Activated CD8-positive, alpha-beta memory T cell treated with anti-CD3 and anti-CD28 coated beads, Interleukin-2, amount 50 U/mL, for 24 hours (primary cell): ENCODE results near the gene ATG9B.
"Not testable (repeated sequence)": the region's sequence is repeated elsewhere in the genome, so short reads cannot be mapped to it uniquely, and the experiment has no call there.

Experiments used
- DNase-seq: peaks from one replicate; pipeline ENCODE4 v3.0.0-alpha.2; 2020; ENCODE audit errors: extremely low read depth

ATG9B gene

DNA sequence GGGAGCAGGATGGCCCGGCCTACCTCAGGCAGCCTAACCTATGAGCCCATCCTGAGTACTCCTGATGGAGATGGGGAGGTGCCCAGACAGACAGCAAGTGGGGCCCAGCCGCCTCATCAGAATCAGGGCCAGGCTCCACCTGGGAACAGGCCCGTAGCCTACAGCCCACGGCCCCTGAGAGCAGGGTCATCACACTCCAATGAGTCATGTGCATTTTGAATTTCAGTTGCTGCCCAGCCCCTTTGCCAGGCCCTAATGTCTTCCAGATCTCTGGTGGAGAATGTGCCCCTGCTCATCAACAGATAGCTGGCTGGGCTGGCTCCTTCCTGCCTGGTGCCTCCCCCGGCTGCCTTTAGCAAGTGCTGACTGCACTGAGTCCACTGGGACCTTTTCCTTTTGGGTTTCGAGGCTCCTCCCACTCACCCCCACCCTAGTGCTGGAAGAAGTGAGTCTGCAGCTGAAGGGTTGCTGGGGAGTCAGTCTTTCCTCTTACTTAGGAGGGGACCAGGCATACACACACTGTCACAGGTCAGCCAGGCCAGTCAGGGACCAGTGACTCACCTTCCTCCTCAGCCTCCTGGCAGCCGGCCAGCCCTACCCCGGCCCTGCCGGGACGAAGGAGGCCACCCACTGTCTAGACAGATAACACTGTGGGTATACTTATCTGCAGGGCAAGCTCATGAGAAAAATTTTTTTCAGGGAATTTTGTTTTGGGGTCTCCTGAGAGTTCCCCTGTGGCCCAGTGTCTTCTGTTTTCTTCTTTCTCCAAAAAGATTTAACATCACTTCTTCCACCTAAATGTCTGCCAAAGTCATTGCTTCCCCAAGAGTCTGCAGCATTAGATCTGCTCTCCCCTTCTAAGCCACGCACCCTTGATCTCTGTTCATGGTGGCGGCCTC, 14.9 kb upstream of the ATG9B start:
- DNase-seq = no peak

DNA sequence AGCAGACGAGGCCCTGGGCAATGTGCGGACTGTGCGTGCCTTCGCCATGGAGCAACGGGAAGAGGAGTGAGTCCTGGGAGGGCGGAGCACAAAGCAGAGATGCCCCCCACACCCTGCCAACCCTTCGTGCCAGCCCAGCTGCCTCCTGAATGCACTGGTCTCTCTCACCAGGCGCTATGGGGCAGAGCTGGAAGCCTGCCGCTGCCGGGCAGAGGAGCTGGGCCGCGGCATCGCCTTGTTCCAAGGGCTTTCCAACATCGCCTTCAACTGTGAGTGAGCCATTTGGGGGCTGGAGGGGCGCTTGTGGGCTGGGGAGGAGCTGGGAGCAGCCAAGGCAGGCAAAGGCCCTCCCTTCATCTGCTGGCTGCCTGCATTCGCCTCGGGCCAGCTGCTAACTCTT, 11.6 kb upstream of the ATG9B start:
- DNase-seq = no peak

DNA sequence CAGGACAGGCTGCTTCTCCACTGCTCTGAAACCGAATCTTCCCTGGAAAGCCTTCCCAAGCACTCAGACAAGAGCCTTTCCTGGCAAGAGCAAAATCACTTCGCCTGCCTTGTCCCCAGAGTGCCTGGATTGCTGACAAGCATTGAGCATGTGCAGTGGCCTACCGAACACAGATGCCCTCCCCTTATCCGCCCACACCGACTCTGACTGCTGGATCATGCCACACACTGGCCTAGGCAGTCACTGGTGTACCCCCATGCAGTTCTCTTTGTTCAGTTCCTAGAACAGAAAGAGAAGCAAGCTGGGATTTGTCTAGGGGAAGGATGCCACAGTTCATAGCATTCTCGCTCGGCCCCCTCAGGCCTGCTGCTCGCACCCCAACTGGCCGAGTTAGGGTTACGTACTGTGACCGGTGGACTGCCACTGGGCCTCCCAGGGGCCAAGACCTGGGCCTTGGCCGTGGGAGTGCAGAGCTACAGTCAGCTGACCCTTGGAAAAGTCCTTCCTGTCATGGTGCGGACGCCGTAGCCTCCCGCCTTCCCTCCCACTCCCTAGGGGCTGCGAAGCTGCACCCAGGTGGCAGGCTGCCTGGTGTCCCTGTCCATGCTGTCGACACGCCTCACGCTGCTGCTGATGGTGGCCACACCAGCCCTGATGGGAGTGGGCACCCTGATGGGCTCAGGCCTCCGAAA, 10.9 kb upstream of the ATG9B start:
- no peak for DNase-seq

DNA sequence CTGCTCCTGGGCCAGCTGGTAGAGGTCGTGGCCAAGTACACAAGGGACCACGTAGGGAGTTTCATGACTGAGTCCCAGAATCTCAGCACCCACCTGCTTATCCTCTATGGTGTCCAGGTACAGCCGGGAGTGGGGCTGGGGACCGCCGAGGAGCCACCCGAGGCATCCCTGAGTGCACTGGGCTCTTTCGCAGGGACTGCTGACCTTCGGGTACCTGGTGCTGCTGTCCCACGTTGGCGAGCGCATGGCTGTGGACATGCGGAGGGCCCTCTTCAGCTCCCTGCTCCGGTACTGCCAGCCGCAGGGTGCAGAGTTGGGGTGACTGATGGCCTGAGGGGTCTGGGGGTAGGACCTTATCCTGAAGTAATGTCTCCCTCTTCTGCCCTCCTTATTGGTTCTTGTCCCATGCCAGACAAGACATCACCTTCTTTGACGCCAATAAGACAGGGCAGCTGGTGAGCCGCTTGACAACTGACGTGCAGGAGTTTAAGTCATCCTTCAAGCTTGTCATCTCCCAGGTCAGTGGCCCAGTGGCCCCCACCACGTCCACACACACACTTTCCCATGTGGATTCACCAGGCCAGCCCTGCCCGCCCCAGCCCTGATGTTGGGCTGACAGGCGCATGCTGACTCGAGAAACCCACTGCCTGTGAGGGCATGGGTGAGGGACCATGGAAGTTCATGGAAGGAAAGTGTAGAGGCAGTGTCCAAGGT, 10.2 kb upstream of the ATG9B start:
- no peak for DNase-seq

DNA sequence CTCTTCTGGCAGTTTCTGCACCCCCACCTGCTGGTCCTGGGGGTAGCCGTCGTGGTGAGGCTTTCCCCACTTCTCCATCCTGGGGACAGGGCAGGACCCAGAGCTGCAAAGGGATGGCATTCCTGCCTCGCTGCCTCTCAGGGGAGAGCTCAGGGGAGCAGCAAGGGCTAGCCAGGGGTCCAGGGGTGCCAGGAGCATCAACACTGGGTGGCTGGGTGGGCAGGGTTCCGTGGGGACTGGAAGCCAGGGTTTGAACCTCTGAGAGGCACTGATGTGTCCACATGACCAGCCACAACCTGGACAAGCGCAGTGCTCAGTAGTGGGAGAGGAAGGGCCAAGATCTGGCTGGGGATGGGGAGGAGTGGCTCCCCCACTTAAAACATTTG, 9.6 kb upstream of the ATG9B start:
- no peak for DNase-seq

DNA sequence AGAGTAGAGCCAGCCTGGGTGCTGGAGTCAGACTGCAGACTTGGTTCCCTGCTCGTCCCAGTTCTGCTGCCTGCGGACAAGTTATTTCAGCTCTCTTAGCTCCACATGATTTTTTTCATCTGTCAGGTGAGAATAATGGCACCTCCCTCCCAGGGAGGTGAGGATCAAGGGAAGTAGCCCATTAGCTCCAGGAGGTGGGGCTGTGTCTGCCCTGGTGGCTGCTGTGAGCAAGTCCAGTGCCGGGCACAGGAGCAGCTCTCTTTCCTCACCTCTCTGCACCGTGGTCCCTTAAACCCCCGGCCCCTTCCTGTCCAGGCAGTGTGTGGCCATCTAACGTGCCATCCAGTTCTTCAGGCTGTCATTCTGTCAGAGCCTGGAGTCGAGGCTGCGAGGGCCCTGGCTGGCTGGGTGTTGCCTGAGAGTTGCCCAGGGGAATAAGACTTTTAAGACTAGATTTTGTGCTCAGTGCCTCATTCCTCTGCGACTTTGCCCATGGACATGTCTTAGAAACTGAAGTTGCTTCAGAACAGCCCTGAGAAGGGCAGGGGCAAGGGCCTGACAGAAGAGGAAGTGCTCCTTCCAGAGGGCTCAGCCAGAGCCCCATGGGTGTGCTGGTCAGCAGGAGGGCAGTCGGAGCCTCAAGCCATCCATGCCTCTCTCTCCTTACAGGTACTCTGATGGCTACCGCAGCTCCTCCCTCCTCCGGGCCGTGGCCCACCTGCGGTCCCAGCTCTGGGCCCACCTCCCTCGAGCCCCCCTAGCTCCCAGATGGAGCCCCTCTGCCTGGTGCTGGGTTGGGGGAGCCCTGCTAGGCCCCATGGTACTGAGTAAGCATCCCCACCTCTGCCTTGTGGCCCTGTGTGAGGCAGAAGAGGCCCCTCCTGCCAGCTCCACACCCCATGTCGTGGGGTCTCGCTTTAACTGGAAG, 8.9 kb upstream of the ATG9B start:
- DNase-seq = no peak

DNA sequence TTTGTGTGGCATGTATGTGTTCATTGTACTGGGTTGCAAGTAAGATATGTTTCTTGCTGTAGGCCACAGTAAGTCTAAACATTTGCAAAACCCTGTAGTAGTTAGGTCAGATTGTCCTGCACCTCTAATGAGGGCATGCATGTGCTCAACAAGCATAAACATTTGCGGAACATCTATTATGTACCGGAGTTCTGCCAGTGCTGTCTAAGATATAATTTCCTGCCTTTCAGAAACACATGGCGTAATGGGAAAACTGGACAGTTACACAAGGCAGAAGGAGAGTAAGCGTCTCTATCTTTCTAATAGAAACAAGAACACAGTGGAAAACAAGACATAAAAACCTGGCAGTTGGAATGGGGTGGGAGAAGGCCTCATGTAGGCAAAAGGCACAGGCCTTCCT, 6.7 kb upstream of the ATG9B start:
- no peak for DNase-seq

DNA sequence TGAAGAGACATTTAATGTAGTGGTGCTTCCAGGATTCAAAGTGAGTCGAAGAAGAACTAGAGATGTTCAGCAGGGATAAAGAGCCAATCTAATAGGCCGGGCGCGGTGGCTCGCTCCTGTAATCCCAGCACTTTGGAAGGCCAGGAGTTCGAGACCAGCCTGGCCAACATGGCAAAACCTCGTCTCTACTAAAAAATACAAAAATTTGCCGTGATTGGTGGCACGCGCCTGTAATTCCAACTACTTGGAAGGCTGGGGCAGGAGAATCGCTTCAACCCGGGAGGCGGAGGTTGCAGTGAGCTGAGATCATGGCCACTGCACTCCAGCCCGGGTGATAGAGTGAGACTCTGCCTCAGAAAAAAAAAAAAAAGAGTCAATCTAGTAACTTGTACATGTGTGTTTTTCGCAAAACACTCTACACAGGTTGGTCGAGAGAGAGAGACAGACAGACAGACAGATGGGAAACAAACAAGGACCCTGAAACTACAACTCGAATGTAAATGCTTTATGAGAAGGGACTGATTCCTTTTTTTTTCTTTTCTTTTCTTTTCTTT, 4.7 kb upstream of the ATG9B start:
- no peak for DNase-seq

DNA sequence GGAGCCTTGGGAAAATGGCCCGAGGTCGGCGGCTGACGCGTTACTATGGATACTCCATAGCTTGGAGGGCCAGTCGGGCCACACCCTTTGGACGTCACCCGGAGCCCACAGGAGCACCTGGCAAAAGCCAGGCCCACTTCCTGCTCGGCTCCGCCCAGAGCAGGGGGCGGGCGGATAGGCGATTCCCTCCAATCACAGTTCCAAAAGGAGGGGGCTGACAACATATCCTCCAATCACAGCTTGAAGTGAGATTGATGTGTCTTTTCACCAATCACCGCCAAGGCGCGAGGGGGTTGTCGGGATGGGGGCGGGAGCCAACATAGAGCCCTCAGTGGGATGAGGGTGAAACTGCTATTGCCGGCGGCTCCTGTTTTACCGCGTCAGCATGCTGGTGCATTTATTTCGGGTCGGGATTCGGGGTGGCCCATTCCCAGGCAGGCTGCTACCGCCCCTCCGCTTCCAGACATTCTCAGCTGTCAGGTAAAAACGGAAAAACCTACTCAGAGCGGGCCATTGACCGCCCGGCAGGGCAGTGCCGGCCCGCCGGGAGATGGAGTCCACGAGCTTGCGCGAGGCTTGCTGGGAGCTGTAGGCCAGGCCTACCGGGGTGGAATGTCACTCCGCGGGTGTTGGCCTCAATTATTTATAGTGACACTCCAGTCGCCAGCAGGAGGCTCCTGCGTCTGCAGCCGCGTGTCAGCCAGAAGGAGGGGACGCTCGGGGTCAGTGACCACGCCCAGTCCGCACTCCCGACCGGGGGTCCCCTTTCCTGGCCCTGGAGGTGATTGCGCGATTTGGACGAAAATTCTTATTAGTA, 4.0 kb upstream of the ATG9B start, which contains the start of gene ABCB8:
Gene ABCB8, plus strand, starts transcription at position 320 of the 817 bp plus-strand sequence. Its CDS starts 66 bp downstream, at position 386.
- DNase-seq = peak; percentile 99

DNA sequence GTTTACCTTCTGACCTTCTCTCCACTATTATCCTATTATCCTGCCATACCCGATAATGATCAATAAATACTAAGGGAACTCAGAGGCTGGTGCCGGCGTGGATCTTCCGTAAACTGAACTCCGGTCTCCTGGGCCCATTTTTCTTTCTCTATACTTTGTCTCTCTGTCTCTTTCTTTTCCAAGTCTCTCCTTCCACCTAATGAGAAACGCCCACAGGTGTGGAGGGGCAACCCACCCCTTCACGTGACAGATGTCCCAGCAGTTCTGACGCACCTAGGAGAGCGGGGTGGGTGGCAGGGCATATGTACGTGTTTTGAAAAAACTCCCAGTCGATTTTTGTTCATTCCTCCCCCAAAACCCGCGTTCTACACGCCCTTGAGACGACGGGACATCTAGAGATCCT, 3.4 kb upstream of the ATG9B start:
- not testable (repeated sequence) for DNase-seq

DNA sequence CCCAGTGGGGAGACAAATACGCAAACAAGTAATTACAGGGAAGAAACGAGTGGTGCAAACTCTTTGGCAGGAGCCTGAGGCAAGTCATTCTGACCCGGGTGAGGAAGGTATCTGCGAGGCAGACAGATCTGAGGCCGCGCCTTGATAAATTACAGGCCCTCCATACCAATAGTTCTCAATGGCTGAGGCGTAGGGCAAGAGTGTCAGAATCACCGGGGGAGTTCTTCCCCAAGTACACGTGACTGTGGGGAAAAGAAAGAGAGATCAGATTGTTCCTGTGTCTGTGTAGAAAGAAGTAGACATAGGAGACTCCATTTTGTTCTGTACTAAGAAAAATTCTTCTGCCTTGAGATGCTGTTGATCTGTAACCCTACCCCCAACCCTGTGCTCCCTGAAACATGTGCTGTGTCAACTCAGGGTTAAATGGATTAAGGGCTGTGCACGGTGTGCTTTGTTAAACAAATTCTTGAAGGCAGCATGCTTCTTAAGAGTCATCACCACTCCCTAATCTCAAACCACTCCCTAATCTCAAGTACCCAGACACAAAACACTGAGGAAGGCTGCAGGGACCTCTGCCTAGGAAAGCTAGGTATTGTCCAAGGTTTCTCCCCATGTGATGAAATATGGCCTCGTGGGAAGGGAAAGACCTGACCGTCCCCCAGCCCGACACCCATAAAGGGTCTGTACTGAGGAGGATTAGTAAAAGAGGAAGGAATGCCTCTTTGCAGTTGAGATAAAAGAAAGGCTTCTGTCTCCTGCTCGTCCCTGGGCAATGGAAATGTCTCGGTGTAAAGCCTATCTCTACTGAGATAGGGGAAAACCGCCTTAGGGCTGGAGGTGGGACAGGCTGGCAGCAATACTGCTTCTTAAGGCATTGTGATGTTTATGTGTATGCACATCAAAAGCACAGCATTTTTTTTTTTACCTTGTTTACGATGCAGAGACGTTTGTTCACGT, 2.8 kb upstream of the ATG9B start:
- not testable (repeated sequence) for DNase-seq

DNA sequence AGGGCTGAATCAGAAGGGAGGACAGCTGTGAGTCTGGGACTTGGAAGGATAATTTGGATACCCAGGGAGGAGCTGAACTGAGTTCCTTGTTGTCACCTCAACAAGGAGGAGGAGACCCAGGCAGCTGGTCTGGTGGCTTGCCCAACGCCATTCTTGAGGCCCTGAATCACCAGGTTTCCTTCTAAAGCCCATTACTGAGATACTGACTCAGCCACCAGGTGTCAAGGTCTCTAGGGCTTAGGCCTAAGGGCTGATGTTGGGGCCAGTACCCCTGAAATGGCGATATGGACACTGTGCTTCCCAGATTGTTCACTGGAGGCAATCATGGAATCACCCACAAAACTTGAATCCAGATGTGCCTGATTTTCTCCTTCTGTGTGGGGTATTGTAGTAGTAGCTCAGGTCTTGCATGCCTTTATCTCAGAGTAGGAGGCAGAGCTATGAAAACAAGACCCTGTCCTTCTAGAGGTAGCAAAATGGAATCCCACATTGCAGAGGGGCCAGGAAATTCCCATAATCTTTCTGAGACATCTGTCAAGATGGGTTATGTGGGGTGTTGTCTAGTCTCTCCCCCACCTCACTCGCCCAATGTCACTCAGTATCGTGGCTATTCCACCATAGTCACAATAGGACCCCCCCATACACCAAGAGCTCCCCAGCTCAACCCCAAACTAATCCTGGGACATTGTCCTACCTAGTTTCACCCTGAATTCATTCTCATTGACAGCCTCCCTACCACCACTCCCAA, 1.8 kb upstream of the ATG9B start:
- no peak for DNase-seq

DNA sequence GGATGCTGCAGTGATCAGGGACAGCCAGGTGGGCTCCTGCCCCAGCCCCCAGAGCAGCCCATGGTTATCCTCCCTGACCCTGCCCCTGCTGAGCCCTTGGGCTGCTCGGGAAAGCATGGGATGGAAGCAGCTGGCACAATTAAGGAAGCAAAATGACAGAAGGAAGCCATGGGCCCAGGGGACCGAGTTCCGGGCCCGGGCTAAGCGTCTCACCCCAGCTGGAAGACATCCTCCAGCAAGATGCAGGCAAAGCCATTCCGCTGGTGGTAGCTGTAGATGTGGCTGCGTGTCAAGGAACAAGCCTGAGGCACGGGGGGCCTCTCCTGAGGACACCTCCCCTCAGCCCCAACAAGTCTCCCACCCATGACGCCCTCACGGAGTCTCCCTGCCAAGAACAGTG, 1.1 kb downstream of the ATG9B start:
- no peak for DNase-seq

DNA sequence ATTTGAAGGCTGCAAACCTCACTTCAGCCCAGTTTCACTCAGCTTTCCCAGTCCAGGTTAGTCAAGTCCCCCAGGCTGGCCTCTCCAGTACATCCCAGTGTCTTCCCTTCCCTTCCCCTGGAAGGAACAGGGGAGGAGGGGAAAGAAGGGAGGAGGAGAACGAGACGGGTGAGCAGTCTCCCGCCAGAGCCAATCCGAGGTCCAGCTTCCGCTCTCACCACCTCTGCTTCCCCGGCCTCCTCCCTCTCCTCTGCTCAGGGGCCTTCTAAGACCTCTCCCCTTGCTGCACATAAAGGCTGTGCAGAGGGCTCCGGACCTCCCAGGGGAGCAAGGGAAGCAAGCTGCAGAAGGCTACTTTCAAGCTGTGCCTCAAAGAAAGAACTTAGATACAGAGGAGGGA, 4.1 kb downstream of the ATG9B start:
- no peak for DNase-seq

DNA sequence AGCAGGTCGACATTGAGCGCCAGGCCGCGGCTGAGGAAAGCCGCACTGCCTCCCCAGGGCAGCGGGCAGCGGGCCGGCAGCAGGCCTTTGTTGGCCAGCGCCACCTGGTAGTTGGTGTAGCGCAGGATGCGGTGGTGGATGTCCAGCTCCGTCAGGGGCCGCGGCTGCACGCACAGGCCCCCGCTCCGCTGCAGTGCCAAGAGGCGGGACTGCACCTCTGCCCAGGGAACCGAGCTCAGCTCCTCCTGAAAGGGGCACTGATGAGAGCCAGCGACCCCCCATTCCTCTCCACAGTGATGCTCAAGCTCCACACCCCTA, 5.2 kb downstream of the ATG9B start:
- DNase-seq = no peak

DNA sequence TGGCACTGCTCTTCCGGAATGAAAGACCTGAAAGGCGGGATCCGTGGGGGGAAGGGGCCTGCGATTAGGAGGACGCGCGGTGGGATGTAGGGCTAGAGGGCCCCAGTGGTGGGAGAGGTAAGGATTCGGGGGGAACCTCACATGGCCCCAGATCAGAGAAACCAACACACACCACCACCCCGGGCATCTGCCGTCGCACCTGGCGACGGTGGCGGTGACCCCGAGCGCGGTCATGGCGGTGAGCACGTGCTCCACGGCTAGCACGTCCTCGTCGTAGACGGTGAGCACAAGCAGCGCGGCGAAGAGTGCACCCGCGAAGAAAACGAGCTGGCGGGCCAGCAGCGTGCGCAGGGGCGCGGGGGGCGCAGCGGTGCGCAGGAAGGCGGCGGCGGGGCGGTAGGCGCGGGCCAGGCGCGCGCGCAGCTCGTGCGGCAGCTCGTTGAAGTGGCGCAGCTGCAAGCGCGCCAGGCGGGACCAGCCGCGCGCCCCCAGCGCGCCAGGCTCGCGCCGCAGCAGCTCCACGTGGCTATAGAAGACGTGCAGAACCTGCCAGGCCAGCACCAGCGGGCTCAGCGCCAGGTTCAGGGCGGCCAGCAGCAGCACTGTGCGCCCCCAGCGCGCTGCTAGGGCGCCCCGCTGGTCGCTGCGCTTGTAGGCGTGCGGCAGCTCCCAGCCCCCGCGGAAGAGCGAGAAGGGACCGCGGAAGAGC, 5.7 kb downstream of the ATG9B start:
- DNase-seq = no peak

DNA sequence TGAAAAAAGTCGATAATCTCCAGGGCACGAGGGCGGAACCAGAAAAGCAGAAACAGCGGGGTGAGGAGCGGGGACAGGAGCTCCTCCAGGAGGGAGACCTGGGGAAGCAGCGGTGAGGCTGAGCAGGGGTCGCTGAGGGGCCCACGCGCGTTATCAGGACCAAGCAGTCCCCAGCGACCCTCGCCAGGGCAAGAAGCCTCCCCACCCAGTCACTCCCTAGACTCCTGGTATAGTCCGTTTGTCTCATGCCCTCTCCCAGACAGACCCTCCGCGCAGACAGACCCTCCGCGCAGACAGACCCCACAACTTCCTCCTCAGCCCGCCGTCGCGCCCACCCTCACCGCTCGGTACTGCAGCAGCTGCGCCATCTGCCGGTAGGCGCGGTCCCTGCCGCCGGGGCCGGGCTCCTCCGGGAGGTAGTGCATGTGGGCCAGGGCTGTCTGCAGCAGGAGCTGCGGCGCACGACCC, 6.3 kb downstream of the ATG9B start:
- DNase-seq = peak; percentile 51
